A172 (cell line): ENCODE measurements around the gene C1S. TPM values are rescaled to one million over a fixed set of nuclear protein-coding genes. Genes with fewer than 3 reads are reported as not detected.
"Not testable (repeated sequence)": the region's sequence is repeated elsewhere in the genome, so short reads cannot be mapped to it uniquely, and the experiment has no call there.

Experiments used
- DNase-seq: peaks from one replicate; pipeline ENCODE4 v3.0.0-alpha.2; 2015; ENCODE audit warnings: low spot score
- total RNA-seq: library from RNA; depleted of rRNA; stranded (reverse); fragments of >200 nt; shearing (Covaris generic); gene quantifications from 2 replicates; pipeline ENCODE4 v1.2.3, GENCODE V29; 2014

The C1S gene
- total RNA-seq, 1 experiment from 2014 or later = 20.3 TPM

DNA sequence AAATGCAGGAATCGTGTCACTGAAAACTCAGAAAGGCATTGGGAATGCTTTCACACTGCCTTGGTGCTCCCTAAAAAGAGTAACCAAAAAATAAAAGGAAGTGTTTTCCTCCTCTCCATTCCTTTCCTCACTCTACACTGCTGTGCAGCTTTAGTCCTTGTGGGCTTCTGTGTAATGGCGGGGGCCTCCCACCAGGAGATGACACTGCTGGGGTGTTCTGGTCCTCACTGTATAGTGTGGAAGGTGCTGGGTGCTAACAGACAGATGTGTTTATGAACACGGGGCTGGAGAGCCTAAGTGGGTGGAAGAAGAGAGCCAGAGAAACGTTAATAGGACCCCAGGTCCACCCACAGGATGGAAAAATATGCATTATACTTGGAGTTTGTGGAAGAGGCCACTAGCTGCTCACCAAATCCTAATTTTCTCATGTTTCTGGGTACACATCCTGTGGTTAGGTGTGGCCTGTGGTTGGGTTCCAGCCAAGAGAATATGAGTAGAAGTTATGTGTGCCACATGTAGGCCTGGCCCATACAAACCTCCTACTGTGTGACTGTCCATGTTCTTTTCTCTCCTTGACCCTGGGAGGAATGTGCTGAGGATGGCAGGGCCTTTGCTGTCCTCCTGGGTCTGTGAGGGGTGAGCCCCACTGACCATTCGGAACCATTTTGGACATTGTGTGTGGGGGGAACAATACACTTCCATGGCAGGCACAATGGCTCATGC, 14.0 kb upstream of the C1S start:
- DNase-seq = no peak

DNA sequence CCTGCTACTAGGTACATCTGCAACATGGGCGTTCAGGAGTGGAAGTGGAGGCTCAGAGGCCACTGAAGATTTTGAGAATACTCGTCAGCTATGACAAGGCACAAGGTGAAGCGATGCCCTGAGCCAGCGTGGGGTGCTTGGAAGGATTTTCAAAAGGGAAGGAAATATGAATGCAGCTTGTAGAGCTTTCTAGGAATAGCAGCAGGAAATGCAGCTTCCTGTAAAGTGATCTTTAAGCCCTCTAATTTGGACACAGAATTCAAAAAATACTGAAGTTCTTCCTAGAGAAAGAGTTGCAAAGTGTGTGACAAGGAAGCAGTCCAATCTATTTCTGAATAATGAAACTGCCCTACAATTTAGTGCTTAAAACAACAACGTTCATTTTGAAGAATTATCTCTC, 13.2 kb upstream of the C1S start:
- no peak for DNase-seq

DNA sequence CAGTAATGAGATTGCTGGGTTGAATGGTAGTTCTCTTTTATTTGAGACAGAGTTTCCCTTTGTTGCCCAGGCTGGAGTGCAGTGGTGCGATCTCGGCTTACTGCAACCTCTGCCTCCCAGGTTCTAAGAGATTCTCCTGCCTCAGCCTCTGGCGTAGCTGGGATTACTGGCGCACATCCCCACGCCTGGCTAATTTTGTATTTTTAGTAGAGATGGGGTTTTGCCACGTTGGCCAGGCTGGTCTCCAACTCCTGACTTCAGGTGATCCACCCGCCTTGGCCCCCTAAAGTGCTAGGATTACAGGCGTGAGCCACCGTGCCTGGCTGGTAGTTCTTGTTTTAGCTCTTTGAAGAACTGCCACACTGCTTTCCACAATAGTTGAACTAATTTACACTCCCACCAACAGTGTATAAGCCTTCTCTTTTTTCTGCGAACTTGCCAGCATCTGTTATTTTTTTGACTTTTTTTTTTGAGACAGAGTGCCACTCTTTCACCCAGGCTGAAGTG, 11.0 kb upstream of the C1S start:
- not testable (repeated sequence) for DNase-seq

DNA sequence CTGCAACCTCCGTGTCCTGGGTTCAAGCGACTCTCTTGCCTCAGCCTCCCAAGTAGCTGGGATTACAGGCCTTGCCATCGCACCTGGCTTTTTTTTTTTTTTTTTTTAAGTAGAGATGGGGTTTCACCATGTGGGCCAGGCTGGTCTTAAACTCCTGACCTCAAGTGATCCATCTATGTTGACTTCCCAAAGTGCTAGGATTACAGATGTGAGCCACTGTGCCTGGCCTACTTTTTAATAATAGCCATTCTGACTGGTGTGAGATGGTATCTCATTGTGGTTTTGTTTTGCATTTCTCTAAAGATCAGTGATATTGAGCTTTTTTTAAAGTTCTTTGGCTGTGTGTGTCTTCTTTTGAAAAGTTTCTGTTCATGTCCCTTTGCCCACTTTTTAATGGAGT, 10.5 kb upstream of the C1S start:
- DNase-seq = not testable (repeated sequence)

DNA sequence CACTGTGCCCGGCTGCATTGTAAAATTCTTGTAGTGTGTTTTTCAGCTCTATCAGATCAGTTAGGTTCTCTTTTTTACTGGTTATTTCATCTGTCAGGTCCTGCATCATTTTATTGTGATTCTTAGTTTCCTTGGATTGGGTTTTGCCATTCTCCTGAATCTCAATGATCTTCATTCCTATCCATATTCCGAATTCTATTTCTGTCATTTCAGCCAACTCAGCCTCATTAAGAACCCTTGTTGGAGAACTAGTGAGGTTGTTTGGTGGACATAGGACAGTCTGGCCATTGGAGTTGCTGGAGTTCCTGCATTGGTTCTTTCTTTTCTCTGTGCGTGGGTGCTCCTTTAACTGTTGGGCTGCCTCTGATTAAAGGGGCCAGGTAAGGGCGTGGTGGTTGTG, 5.6 kb upstream of the C1S start:
- no peak for DNase-seq

DNA sequence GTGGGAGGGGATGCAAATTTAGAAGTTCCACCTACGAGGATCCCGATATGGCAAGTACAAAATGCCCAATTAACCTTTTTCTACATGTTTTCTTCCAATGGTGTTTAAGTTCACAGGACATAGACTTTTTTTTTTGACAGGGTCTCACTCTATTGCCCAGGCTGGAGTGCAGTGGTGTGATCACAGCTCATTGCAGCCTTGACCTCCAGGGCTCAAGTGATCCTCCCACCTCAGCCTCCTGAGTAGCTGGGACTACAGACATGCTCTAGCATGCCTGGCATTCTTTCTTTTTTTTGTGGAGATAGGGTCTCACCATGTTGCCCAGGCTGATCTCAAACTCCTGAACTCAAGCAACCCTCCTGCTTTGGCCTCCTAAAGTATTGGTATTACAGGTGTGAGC, 4.8 kb upstream of the C1S start:
- DNase-seq = not testable (repeated sequence)

DNA sequence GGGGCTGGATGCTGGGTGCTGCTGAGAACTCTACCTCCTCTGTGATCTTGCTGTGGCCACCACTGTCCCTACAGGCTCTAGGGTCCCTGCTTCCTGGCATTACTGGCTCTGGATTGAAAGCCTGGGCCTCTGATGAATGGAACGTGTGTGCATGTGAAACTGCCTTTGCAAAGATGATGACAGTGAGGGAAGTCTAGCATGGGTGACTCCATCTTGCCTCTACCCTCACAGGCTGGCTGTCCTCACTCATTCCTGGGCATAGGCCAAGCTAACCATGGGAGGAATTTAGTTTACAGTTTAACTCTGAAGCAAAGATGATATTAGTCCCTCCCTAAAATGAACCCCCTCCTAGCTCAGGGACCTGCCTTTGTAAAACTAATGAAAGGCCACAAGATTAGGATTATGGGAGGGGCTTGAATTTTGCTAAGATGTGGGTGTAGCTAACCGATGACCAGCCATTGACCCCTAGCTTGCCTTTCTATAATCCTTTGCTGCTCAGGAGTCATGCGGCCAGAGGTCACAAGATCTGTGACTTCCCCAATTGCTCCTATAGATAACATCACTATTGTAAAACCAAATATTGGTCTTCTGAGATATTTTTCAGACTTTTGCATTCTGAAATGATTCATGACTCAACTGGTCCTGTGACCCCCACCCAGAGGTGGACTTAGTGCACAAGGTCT, 2.2 kb upstream of the C1S start:
- DNase-seq = no peak

DNA sequence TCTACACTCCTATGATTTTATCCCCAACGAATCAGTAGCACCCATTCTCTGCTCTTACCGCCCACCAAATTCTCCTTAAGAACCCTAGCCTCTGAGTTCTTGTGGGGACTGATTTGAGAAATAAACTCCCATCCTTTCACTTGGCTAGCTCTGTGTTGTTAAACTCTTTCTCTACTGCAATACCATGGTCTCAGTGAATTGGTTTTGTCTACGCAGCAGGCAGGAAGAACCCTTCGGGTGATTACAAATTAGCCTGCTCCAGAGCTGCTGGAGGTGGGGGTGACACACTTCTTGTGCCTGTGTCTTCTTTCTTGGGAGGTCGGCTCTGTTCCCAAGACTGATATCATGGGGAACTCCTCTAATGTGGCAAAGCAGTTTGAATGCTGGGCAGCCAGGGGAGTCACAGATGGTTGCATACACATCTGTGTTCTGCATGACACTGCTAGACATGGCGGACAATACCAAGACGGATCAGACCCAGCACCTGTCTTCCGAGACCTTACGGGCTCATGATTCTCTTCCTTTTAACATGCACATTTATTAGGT, 1.6 kb upstream of the C1S start:
- no peak for DNase-seq

DNA sequence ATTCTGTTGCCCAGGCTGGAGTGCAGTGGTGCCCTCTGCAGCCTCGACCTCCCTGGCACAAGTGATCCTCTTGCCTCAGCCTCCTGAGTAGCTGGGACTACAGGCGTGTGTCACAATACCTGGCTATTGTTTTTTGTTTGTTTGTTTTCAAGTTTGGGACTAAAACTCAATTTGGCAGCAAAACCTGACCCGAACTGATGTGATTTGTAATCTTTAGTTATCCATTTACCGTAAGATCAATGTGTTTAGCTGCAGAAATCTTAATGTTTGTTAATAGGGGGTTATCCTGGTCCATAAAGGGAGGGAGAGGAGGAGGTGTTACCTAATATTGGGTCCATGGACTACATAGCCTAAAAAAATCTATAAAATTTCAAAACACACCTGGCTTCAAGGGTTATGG, 738 bp upstream of the C1S start:
- no peak for DNase-seq

DNA sequence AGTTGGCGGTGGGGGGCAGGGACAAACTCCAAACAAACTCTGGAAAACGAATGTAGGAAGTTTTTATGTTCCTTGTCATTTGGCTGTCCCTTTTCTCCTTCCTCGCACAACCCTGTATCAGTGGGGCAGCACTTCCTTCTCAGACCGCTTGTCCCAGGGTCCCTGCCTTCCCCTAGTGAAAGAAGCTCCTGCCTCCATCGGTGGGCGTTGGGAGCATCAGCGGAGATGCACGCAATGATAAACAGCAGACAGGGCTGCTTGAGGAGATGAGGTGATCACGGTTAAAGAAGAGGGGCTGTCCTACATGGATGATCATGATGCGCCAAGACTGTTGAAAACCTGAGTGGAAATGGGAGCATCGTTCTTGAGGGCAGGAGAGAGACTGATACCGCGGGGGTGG, 620 bp downstream of the C1S start:
- DNase-seq = no peak

DNA sequence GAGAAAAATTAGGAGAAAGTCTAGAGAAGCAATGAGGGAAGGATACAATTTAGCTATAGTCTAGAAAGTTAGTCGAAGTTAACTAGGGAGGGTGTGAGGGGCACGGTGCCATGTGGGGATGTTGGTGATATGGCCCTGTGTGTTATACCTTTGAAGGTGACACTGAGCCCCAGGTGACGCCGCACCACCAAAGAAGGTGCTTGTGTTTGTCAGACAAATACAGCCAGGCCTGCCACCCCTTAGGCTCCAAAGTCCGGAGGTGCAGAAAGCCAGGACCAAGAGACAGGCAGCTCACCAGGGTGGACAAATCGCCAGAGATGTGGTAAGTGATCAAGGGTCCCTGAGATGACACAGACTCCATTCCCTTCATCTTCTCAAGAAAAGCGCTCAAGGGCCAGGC, 1.1 kb downstream of the C1S start:
- no peak for DNase-seq

DNA sequence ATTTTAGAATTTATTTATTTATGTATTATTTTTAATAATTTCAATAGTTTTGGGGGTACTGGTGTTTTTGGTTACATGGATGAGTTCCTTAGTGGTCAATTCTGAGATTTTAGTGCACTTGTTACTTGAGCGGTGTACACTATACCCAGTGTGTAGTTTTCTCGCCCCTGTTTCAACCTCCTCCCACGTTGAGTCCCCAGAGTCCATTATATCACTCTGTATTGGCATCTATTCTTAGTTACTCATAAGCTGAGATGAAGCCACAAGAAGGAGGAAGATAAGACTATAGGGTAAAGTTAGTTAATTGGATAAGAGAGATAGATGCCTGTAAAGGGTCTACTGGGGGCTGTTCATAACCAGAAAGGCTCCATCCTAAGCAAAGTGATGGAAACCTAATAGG, 4.0 kb downstream of the C1S start:
- DNase-seq = no peak

DNA sequence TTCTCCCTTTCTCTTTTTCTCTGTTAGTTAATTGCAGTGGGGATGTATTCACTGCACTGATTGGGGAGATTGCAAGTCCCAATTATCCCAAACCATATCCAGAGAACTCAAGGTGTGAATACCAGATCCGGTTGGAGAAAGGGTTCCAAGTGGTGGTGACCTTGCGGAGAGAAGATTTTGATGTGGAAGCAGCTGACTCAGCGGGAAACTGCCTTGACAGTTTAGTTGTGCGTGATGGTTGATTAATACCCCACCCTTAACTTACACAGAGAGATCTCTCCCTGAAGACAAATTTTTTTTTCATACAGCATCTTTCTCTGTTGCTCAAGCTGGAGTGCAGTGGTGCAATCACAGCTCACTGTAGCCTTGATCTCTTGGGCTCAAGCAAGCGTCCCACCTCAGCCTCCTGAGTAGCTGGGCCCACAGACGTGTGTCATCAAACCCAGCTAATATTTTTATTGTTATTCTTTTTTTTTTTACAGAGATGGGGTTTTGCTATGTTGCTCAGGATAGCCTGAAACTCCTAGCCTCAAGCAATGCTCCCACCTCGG, 4.6 kb downstream of the C1S start:
- DNase-seq = no peak

DNA sequence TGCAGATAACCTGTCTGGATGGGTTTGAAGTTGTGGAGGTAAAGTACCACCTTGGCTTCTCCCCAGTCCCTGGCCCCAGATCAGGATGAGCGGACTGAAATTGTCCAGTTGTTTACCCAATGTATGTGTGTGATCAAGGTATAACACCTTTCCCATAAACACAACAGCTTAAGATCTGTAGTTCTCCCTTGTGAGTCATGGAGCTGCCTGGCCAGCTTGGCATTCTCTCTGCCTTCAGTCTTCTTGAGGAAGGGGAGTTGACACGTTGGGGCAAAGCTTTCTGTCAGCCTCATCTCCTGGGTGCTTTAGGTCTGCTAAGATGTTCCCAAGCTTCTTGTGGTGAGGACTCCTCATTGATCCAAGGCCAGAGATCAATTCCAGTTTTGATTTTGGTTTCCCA, 6.1 kb downstream of the C1S start:
- no peak for DNase-seq

DNA sequence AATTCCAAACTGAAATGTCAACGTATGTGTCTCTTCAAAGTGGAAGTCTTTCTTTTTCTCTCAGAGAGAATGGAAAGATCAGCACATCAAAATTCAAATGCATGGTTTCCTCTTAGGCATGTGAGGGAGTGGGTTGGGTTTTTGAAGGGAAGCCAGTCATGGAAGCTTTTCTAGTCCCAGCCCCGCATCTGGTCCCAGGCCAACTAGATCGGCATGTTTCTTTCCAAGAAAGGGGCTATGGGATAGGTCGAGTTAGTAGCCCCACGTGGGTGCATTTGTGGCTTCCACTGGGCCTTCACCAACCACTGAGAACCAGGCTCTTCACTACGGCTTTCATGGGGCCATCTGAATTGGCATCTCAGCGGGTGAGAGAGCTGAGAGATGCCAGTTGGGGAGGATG, 6.6 kb downstream of the C1S start:
- no peak for DNase-seq

DNA sequence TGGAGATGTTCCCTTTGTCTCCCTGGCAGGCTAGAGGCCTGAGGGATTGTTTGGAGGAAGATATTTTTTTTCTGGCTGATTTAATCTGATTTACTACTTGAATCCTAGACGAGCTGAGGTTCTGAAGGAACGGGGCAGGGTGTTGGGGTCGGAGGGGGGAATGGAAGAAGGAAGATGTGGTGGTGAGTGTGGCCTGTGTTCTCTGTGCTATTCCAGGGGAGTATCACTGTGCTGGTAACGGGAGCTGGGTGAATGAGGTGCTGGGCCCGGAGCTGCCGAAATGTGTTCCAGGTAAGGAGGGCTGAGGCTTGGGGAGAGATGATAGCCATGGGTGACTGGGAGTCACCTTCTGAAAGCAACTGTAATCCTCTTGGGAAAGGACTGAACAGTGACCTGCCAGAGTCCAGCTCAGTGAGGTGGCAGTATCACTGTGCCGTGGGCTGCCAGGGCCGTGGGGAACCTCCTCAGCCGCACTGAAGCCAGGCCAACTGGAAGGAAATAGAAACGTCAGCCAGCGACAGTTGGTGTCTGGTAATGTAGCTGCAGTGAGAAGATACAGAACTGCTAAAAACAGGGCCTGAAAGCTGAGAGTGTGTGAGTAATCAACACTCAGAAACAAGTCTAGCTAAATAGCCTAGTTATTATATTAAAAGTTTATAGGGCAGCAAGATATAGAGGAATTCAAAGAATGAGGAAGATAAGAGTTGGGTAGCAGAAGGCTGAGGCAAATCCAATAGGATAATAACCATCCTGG, 7.9 kb downstream of the C1S start:
- DNase-seq = peak; percentile 39

DNA sequence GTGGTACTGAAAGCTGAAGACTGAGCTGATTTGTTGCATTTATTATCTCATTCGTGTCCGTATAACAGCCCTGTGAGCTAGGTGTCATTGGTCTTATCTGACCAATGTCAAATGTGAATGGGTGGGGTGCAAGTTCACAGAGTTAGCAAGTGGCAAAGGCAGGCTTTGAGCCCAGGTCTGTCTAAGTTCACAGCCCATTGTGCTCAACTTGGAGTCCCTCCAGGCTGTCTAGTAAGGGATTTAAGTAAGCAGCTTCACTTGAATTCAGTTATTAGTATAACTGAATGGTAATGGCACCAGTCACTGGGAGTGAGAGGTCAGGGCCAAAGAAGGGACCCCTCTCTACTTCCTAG, 8.5 kb downstream of the C1S start:
- DNase-seq = no peak

DNA sequence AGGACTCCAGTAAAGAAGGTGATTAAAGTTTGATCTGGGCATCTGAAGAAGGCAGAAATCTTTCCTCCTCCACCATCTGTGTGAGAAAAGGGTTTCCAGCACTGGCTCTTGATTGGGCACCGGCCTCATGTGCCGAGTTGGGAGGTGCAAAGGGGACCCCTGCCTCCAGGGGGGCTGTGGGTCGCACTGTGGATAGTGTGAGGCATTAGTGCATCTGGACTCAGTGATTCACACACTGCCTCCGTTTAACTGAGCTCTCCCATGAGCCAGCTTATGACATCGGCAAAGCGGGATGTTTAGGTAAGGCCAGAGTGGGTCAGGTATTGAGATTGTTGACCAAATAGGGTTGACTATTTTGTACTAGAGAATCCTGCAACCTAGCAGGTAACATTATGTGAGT, 8.9 kb downstream of the C1S start:
- no peak for DNase-seq

DNA sequence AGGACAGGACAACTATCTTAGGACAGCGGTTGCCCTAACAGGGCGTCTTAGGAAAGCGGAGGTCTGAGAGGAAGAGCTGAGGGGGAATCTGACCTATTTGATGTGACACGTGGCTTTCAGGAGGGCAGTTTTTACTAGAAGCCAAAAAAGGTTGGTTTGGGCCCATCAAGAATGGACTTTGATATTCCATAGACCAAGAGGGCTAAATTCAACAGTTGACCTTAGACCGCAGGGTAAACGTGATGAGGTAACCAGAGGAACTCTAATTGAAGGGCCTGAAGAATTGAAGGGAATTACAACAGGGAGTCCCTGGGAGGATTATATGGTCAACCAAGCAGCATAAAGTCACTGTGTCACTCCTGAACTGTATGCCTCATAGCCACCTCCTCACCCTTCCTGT, 11.5 kb downstream of the C1S start:
- DNase-seq = no peak

DNA sequence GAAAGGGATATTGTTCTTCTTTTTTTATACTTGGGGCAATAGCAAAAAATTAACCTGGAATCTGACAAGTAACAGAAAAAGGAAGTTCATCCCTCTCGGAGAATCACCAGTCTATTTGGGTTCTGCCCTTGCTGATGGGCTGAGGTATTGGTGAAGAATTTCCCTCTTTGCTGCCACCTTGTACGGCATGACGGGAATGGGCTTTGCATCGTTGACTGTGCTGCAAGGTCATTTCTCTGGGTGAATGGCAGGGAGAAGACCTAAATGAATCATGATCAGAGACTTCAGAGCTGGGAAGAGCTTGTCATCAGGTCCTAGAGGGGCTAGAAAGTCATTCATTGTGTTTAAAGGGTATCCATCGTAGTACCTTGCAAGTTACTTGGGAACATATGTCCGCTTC, 12.0 kb downstream of the C1S start:
- DNase-seq = no peak

DNA sequence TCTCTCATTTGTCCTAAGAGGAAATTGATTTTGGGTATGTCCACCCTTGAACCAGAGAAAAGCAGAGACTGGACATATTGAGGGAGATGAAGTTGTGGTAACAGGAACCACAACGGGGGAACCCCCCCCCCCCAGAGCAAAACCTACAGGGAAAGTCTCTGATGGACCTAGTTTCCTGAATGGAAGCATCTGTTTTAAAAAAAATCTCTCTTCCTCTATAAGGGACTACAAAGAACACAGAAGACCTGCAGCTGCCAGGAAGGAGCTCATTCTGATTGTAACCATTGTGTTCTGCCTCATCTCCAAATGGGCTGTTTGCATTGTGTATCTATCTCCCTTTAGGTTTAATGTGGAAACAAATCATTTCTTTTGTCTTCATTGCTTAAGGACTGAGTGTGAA, 13.4 kb downstream of the C1S start:
- DNase-seq = no peak

DNA sequence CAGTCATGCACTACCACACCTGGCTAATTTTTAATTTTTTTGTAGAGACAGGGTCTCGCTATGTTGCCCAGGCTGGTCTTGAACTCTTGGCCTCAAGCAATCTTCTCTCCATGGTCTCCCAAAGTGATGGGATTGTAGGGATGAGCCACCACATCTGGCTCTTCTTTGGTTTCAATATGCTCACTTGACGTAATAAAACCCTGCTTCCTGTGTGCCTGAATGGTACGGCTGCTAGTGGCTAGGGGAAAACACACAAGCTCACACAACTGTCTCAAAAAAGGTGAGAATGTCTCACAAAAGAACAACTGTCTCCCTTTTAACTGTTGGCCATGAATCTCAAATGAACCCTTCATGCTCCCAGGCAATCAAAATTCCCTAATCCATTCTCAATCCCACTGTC, 15.0 kb downstream of the C1S start:
- no peak for DNase-seq
